HG03097 (cell line): ENCODE data around the gene PCDHA1.
"Not testable (repeated sequence)": the region's sequence is repeated elsewhere in the genome, so short reads cannot be mapped to it uniquely, and the experiment has no call there.

Experiments used
- ATAC-seq: cut with Tn5 transposase; IDR thresholded peaks from one replicate; pipeline ENCODE4 v1.9.1; 2021; ENCODE audit not compliant: unreplicated experiment, low FRiP score

Gene PCDHA1

DNA sequence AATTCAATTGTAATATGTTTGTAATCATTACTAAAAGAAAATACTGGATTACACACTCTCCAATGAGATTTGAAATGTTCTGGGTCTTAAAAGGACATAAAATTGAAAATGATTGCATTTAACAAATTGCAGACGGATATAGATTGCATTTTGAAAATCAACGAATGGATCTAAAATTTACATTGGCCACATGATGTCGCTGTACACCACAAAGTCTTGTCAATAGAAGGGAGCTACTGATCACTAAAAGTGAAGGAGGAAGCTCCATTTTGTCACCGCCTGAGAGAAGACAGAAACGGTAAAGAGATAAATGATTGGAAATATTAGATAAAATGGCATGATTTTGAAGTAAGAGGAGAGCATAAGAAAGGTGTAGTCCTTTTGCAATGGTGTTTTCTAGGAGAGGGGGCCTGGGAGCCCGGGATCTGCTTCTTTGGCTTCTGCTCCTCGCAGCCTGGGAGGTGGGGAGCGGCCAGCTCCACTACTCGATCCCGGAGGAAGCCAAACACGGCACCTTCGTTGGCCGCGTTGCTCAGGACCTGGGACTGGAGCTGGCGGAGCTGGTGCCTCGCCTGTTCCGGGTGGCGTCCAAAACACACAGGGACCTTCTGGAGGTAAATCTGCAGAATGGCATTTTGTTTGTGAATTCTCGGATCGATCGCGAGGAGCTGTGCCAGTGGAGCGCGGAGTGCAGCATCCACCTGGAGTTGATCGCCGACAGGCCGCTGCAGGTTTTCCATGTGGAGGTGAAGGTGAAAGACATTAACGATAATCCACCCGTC is at the start of gene PCDHA1:
PCDHA1 (plus strand) TSS at position 236 of the 782 bp plus-strand sequence.
- ATAC-seq, result no peak

- ATAC-seq, result no peak
Observed at GRCh38 chr5:140737486-140737885, 48.5 kb upstream of the PCDHA1 start.

DNA sequence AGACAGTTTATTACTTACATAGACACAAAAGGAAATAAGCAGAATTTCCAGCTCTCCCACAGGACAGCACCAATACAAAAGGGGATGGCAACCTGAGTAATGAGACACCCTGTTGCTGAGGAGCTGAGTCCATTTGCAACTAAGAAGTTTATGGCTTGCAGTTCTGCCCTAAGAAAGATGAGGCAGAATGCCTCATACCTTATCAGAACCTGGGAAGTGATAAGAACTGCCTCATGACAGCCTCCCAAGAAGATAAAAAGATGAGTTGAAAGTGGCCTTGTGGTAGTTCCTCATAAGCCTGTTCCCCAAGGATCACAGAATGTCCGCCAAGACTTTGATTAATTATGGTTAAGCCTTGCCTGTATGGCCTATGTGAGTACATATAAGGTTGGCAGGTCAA is 44.0 kb upstream of the PCDHA1 start:
- ATAC-seq, result no peak

DNA sequence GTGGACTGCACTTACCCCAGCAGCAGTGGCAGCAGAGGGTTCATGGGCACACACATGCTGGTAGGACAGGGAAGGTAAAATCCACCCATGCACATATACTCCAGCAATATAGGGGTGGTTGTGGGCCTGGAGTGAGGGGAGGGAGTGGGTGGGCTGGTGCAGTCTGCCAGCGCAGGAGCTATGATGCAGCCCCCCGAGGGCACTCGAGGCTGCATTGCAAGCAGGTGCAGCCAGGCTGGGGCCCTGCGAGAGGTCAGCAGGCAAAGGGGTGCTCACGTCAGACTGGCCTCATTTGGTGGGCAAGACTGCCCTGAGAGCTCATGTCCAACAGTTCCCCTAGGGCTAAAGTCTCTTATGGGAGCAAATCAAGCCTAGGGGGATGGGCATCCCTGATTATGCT is 32.4 kb upstream of the PCDHA1 start:
- ATAC-seq, result no peak

GRCh38 chr5:140764177-140764973 is 21.6 kb upstream of the PCDHA1 start:
- ATAC-seq, result no peak

DNA sequence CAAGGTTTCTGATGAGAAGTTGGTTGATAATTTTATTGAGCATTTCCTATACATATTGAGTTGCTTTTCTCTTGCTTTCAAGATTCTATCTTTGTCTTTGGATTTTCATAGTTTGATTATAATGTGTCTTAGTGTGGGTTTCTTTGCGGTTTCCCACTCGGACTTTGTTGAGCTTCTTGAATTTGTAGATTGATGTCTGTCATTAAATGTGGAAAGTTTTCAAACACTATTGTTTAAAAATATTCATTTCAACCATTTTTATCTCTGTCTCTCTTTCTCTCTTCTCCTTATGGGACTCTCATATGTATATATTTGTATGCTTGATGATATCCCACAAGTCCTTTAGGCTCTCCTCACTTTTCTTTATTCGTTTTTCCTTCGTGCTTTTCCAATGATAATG is 18.5 kb upstream of the PCDHA1 start:
- no peak for ATAC-seq

DNA sequence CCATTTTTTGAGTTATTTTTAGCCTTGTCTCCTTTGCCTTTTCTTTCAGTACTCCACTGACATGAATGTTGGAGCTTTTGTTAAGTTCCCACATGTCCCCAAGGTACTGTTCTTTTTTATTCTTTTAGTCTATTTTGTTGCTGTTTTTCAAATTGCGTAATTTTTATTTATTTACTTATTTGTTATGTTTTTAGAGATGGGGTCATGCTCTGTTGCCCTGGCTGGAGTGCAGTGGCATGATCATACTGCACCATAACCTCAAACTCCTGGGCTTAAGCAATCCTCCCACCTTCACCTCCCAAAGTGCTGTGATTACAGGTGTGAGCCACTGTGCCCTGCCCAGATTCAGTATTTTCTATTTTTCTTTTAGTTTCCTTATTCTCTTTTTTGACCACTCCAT is 5.4 kb upstream of the PCDHA1 start:
- no peak for ATAC-seq

- ATAC-seq, result not testable (repeated sequence)
Observed at GRCh38 chr5:140787422-140787821, 1.5 kb downstream of the PCDHA1 start.

- not testable (repeated sequence) for ATAC-seq
Observed at GRCh38 chr5:140787849-140788504, 2.0 kb downstream of the PCDHA1 start.

- no peak for ATAC-seq
Observed at GRCh38 chr5:140791089-140791488, 5.1 kb downstream of the PCDHA1 start.

GRCh38 chr5:140794595-140795258 is 8.8 kb downstream of the PCDHA1 start, which contains the start of gene PCDHA2:
PCDHA2 (plus strand) TSS chr5:140794852.
- ATAC-seq, result no peak

- ATAC-seq, result no peak
Observed at GRCh38 chr5:140795259-140795641, 9.3 kb downstream of the PCDHA1 start.

DNA sequence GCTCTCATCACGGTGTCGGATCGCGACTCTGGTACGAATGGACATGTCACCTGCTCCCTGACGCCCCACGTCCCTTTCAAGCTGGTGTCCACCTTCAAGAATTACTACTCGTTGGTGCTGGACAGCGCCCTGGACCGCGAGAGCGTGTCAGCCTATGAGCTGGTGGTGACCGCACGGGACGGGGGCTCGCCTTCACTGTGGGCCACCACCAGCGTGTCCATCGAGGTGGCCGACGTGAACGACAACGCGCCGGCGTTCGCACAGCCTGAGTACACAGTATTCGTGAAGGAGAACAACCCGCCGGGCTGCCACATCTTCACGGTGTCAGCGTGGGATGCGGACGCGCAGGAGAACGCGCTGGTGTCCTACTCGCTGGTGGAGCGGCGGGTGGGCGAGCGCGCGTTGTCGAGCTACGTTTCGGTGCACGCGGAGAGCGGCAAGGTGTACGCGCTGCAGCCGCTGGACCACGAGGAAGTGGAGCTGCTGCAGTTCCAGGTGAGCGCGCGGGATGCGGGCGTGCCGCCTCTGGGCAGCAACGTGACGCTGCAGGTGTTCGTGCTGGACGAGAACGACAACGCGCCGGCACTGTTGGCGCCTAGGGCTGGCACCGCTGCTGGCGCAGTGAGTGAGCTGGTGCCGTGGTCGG is 10.3 kb downstream of the PCDHA1 start:
- not testable (repeated sequence) for ATAC-seq

DNA sequence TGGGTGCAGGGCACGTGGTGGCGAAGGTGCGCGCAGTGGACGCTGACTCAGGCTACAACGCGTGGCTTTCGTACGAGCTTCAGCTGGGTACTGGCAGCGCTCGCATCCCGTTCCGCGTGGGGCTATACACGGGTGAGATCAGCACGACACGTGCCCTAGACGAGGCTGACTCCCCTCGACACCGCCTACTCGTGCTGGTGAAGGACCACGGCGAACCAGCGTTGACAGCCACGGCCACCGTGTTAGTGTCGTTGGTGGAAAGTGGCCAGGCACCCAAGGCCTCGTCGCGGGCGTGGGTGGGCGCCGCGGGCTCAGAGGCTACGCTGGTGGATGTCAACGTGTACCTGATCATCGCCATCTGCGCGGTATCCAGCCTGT is 10.8 kb downstream of the PCDHA1 start:
- ATAC-seq, result no peak

- no peak for ATAC-seq
Observed at GRCh38 chr5:140800816-140801493, 15.0 kb downstream of the PCDHA1 start, which contains the start of gene PCDHA3. PCDHA3 (plus strand) TSS chr5:140801057.

DNA sequence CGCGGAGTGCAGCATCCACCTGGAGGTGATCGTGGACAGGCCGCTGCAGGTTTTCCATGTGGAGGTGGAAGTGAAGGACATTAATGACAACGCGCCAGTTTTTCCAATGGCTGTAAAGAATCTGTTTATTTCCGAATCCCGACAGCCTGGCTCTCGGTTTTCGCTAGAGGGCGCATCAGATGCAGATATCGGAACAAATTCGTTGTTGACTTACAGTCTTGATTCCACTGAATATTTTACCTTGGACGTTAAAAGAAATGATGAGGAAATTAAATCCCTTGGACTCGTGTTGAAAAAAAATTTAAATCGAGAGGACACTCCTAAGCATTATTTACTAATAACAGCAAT is 15.5 kb downstream of the PCDHA1 start:
- no peak for ATAC-seq

DNA sequence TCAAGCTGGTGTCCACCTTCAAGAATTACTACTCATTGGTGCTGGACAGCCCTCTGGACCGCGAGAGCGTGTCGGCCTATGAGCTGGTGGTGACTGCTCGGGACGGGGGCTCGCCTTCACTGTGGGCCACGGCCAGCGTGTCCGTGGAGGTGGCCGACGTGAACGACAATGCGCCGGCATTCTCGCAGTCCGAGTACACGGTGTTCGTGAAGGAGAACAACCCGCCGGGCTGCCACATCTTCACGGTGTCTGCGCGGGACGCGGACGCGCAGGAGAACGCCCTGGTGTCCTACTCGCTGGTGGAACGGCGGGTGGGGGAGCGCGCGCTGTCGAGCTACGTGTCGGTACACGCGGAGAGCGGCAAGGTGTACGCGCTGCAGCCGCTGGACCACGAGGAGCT is 16.4 kb downstream of the PCDHA1 start:
- not testable (repeated sequence) for ATAC-seq

DNA sequence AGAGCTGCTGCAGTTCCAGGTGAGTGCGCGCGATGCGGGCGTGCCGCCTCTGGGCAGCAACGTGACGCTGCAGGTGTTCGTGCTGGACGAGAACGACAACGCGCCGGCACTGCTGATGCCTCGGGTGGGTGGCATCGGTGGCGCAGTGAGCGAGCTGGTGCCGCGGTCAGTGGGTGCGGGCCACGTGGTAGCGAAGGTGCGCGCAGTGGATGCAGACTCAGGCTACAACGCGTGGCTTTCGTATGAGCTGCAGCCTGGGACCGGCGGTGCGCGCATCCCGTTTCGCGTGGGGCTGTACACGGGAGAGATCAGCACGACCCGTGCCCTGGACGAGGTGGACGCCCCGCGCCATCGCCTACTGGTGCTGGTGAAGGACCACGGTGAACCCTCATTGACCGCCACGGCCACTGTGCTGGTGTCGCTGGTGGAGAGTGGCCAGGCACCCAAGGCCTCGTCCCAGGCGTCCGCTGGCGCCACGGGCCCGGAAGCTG is 16.9 kb downstream of the PCDHA1 start:
- ATAC-seq, result no peak
